ENCODE data around the gene CLIC3. TPM values are rescaled to one million over a fixed set of nuclear protein-coding genes. Genes with fewer than 3 reads are reported as not detected.

Gene CLIC3
- total RNA-seq, 1 experiment from 2014 or later, result 4.3 TPM

DNA sequence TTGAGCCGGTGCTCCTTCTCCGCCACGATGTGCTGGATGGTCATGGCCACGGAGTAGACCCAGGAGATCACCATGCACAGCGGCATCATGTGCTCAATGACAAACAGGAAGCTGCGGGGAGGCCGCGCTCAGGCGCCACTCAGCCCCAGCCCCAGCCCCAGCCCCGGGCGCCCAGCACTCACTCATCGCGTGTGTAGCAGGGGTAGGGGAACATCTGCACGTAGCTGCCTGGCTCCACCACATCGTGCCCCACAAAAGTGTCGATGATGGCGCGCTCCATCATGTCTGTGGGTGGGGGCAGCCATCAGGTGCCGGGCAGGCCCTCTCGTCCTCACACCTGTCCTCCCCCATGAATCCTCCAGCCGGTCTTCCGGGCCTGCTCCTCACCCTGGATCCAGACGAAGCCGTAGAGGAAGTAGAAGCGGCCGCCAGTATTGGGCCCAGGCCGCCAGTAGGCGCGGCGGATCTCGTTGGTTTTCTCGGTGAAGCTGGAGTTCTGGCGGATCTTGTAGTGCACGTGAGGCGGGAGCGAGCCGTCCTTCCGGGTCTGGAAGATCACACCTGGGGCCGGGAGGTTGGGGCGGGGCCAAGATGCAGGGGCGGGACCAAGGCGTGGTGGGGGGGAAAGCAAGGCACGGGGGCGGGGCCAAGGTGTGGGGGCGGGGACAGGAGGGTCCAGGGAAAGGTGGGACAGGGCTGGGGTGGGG lies 21.6 kb upstream of the CLIC3 start:
- TF ChIP-seq EZH2phosphoT487 (IDR thresholded peaks at IDR 0.05; ENCODE audit: borderline replicate concordance, low read length) (no peak), EZH2 (IDR thresholded peaks at IDR 0.05; ENCODE audit: low read length, unreplicated experiment) (no peak)
- TF ChIP-seq, protein P1, sequence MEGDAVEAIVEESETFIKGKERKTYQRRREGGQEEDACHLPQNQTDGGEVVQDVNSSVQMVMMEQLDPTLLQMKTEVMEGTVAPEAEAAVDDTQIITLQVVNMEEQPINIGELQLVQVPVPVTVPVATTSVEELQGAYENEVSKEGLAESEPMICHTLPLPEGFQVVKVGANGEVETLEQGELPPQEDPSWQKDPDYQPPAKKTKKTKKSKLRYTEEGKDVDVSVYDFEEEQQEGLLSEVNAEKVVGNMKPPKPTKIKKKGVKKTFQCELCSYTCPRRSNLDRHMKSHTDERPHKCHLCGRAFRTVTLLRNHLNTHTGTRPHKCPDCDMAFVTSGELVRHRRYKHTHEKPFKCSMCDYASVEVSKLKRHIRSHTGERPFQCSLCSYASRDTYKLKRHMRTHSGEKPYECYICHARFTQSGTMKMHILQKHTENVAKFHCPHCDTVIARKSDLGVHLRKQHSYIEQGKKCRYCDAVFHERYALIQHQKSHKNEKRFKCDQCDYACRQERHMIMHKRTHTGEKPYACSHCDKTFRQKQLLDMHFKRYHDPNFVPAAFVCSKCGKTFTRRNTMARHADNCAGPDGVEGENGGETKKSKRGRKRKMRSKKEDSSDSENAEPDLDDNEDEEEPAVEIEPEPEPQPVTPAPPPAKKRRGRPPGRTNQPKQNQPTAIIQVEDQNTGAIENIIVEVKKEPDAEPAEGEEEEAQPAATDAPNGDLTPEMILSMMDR (conservative IDR thresholded peaks at IDR 0.05; ENCODE audit: low read depth, low read length), result no peak
- no TSS peak for BruUV-seq (replicated peaks)
- POLR2A ChIA-PET (ENCODE audit: unreplicated experiment), result no interaction called here
- DNase-seq, result no peak
- no peaks in the 10 kb centered on the region for H4K20me1 ChIP-seq (ENCODE audit: low read length)
- no peaks in the 10 kb centered on the region for H3F3A ChIP-seq (ENCODE audit: low read length, unreplicated experiment)
- no peaks in the 10 kb centered on the region for H3K27me3 ChIP-seq (ENCODE audit: low read length)
- no peak overlapping the region for H2AFZ ChIP-seq (ENCODE audit: low read length)
- H3K4me2 ChIP-seq (ENCODE audit: low read length), result no peak overlapping the region
- H3K36me3 ChIP-seq (ENCODE audit: low read depth, low read length), result no peaks in the 10 kb centered on the region
- H3K79me2 ChIP-seq (ENCODE audit: low read length), result no peaks in the 10 kb centered on the region
- ATAC-seq, result no peak
- no peaks in the 10 kb centered on the region for H3K9me3 ChIP-seq (ENCODE audit: low read length)
- H3K4me3 ChIP-seq (ENCODE audit: low read length), result no peak overlapping the region
- intact Hi-C loops (cut with micrococcal nuclease), result no loop called here
- no peaks in the 10 kb centered on the region for H3K9me2 ChIP-seq (replicated peaks; ENCODE audit: low read length)
- CTCF ChIA-PET, result no interaction called here
- H3K4me1 ChIP-seq (ENCODE audit: insufficient read depth, low read length), result 0 out of 2 replicates have a peak, but pooled peaks cover 4% of the 10 kb centered on the region
- no peak overlapping the region for H3K9ac ChIP-seq (ENCODE audit: low read length)
- no peak overlapping the region for H3K27ac ChIP-seq (ENCODE audit: low read length)

DNA sequence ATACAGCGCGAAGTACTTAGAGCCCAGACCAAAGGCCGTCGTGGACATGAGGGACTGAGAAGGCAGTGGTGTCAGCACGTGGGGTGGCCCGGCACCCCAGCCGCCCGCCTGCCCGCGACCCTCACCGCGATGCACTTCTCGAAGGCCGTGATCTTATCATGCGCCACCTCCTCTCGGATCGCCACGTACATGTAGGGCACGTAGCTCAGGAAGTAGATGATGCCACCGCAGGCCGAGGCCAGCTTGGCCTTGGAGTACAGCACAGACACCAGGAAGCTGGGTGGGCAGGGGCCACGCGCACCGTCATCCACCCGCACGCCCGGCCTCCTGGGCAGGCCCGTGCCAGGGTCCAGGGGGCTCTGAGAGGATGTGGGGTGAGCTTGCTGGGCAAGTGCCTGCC lies 20.7 kb upstream of the CLIC3 start:
- Histone ChIP-seq H3K4me1 (ENCODE audit: insufficient read depth, low read length) (no peaks in the 10 kb centered on the region), H3F3A (ENCODE audit: low read length, unreplicated experiment) (no peaks in the 10 kb centered on the region), H4K20me1 (ENCODE audit: low read length) (no peaks in the 10 kb centered on the region), H3K4me2 (ENCODE audit: low read length) (no peak overlapping the region), H3K9ac (ENCODE audit: low read length) (no peak overlapping the region), H3K79me2 (ENCODE audit: low read length) (no peaks in the 10 kb centered on the region), H3K9me3 (ENCODE audit: low read length) (no peaks in the 10 kb centered on the region), H2AFZ (ENCODE audit: low read length) (no peak overlapping the region), H3K27me3 (ENCODE audit: low read length) (no peaks in the 10 kb centered on the region), H3K4me3 (ENCODE audit: low read length) (no peak overlapping the region), H3K36me3 (ENCODE audit: low read depth, low read length) (no peaks in the 10 kb centered on the region), H3K27ac (ENCODE audit: low read length) (no peak overlapping the region), H3K9me2 (replicated peaks; ENCODE audit: low read length) (no peaks in the 10 kb centered on the region)
- TF ChIP-seq EZH2 (IDR thresholded peaks at IDR 0.05; ENCODE audit: low read length, unreplicated experiment), result no peak
- TF ChIP-seq, protein P1 (conservative IDR thresholded peaks at IDR 0.05; ENCODE audit: low read depth, low read length), result no peak
- no peak for TF ChIP-seq EZH2phosphoT487 (IDR thresholded peaks at IDR 0.05; ENCODE audit: borderline replicate concordance, low read length)
- POLR2A ChIA-PET (ENCODE audit: unreplicated experiment), result no interaction called here
- intact Hi-C loops (cut with micrococcal nuclease), result no loop called here
- ATAC-seq (no peak), DNase-seq (no peak)
- CTCF ChIA-PET, result no interaction called here
- no TSS peak for BruUV-seq (replicated peaks)

DNA sequence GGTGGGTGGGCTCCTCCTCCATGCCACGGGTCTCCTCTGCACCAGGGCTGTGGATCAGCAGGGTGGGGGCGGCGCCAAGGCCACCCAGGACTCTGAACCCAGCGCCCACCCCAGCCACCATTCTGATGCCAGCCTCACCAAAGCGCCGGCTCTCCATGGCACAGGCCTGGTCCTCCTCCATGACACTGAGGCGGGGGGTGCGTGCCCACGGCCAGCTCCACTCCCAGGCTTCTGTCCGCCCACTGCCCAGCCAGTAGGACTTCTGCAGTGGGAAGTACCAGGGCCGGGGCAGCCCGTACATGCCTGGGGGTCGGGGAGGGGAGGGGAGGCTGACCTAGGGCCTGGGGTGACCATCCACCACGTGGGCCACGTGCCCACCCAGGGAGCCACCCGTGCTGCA lies 20.1 kb upstream of the CLIC3 start:
- Histone ChIP-seq H3K79me2 (ENCODE audit: low read length) (no peaks in the 10 kb centered on the region), H4K20me1 (ENCODE audit: low read length) (no peaks in the 10 kb centered on the region), H3K27me3 (ENCODE audit: low read length) (no peaks in the 10 kb centered on the region), H3K9me3 (ENCODE audit: low read length) (no peaks in the 10 kb centered on the region), H3K4me3 (ENCODE audit: low read length) (no peak overlapping the region), H3K9me2 (replicated peaks; ENCODE audit: low read length) (no peaks in the 10 kb centered on the region), H3K9ac (ENCODE audit: low read length) (no peak overlapping the region), H2AFZ (ENCODE audit: low read length) (no peak overlapping the region), H3K4me2 (ENCODE audit: low read length) (no peak overlapping the region), H3K27ac (ENCODE audit: low read length) (no peak overlapping the region), H3K36me3 (ENCODE audit: low read depth, low read length) (no peaks in the 10 kb centered on the region), H3F3A (ENCODE audit: low read length, unreplicated experiment) (no peaks in the 10 kb centered on the region), H3K4me1 (ENCODE audit: insufficient read depth, low read length) (no peaks in the 10 kb centered on the region)
- no peak for DNase-seq
- intact Hi-C loops (cut with micrococcal nuclease), result no loop called here
- TF ChIP-seq EZH2 (IDR thresholded peaks at IDR 0.05; ENCODE audit: low read length, unreplicated experiment), result no peak
- TF ChIP-seq, protein P1 (conservative IDR thresholded peaks at IDR 0.05; ENCODE audit: low read depth, low read length), result no peak
- no peak for TF ChIP-seq EZH2phosphoT487 (IDR thresholded peaks at IDR 0.05; ENCODE audit: borderline replicate concordance, low read length)
- ATAC-seq, result no peak
- no TSS peak for BruUV-seq (replicated peaks)
- POLR2A ChIA-PET (ENCODE audit: unreplicated experiment), result no interaction called here
- CTCF ChIA-PET, result no interaction called here

All from PC-3 (cell line).